SH-SY5Y (cell line): Measurements from ENCODE around the gene DCTN1.

Experiments
- GATA2 ChIP-seq: IDR thresholded peaks from 2 replicates; pipeline ENCODE4 v1.6.1; 2011; ENCODE audit warnings: mild to moderate bottlenecking, low read depth, low read length
- GATA3 ChIP-seq: IDR thresholded peaks from 2 replicates; pipeline ENCODE4 v1.6.1; 2011; ENCODE audit warnings: low read depth, mild to moderate bottlenecking, low read length, moderate library complexity

Gene DCTN1

DNA sequence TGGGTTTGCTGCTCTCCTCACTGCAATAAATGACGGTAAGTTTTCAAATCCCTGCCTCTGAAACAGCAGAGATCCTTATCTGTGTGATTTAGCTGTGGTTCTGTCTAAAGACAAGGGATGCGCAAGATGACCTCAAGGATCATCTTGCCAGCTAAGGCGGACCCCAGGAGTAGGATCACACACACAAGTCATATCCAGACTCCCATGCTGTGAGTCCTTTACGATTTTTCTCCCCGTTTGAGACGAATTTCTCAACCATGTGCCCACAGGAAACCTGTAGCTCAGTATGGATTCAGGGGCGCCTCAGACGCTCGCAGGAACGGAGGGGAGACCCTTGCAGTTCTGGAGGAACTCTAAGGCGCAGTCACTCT, 11.1 kb upstream of the DCTN1 start:
- TF ChIP-seq GATA3 (peak; percentile 93), GATA2 (peak; percentile 95)

DNA sequence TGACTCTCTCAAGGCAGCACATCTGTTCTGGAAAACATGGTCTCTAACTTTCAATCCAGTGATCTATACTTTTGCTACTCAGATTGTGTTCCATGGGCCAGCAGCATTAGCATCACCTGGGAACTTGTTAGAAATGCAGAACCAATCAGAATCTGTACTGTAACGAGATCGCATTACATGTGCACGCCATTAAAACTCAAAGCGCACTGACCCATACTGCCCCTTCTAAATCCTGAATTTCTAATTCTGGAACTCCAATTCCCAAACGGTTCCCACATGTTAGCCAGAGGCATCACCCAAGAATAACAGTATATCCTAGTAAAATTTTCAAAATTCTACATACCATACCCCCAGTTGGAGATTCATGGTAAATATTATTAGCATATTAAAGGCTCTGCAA, 10.5 kb upstream of the DCTN1 start:
- TF ChIP-seq GATA2 (no peak), GATA3 (no peak)

DNA sequence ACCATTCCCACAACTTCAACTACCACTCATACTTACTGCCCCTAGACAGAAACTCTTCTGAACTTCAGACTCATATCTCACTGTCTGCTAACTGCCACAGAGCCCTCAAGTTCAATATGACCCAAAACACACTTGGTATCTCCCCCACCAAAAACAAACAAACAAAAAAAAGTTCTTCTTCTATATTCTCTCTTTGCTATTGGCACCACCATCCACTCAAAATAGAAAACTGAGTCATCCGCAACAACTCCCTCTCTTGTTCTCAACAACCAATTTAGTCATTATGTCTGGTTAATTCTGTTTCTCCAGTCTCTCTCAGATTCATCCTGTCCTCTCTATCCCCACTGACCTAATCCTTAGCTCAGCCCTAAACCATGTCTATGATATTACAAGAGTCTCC, 7.2 kb upstream of the DCTN1 start:
- no peak for TF ChIP-seq GATA3
- no peak for TF ChIP-seq GATA2

DNA sequence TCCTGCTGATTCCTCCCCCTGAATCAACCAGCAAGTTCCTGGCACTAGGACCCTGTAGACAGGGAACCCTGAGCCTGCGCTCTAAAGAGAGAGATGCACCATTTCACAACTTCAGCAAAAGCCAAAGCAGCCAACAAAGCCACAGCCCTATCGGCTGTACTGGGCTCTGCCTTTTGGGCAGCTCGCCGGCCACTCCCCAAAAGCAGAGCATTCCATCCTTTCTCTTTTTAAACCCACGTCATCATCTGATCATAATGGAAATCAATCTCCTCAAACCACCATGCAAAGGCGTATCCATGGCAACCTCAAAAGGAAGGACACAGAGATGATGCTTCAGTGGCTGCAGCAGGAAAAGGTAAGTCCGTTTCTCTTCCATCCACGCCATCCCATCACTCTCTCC, 5.3 kb upstream of the DCTN1 start:
- TF ChIP-seq GATA2, result no peak

DNA sequence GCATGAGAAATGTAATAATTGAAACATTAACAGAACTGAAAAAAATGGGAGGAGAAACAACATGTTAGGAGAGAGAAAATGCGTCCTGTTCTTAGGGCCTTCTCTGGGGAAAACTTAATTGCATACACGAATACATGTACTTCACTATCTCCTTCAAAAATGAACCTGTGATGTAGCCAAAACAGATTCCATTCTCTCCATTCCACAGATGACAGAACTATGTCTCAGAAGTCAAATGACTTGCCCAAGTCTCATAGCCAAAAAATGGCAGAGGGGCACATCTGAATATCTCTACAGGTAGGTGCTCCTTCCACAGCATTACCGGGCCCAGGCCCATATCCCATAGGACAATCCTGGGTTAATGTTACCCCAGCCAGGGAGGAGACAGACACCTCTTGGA, 3.9 kb upstream of the DCTN1 start:
- TF ChIP-seq GATA3, result no peak

DNA sequence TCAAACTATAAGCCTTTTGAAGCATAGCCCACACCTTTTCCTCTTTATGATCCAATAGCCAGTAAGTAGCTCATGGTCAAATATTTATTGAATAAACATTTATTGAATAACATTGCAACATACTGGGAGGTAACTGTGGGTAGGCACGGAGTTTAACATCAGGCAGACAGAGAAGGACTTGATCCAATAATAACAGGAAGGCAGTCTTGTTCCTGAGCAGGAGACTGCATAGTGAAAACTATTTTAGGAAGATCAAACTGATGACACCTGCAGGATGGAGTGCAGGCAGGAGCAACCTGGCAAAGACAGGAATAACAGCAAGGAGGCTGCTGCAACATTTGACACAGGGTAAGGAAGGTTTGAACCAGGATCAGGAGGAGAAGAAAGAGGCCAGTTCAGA, 3.1 kb upstream of the DCTN1 start:
- TF ChIP-seq GATA2, result no peak

DNA sequence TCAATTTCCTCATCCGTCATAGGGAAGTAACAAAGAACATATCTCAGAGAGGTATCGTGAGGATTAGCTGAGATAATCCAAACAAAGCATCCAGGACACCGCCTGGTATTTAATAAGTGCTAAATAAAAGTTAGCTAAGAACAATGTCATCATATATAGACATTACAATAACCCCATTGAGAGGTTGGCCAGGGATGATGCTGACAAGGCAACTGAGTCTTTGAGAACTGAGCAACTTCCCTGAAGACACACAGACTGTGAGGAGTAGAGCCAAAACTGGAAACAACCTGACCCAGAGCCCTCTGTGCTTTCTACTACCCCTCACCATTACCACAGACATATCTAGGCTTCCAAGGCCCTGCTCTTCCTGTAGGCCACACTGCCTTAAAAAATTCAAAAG, 1.6 kb upstream of the DCTN1 start:
- no peak for TF ChIP-seq GATA3
- no peak for TF ChIP-seq GATA2

DNA sequence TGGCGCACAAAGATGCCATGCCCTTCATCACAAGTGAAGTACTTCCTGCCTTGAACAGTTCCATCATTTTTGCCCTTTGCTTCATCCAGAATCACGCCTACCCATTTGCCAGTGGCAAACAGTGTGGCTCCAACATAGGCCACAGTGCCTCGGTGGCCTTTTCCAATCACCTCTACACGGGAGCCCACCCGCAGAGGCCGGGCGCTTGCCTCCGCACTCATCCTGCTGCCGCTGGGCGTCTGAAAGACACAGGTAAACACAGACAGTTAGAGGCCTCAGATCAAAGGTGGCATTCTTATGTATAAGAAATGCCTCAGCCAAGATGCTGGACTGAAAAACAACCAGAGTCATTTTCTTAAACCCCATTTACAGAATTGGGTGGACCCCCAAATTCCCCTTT, 2.1 kb downstream of the DCTN1 start:
- TF ChIP-seq GATA3 (no peak), GATA2 (no peak)

DNA sequence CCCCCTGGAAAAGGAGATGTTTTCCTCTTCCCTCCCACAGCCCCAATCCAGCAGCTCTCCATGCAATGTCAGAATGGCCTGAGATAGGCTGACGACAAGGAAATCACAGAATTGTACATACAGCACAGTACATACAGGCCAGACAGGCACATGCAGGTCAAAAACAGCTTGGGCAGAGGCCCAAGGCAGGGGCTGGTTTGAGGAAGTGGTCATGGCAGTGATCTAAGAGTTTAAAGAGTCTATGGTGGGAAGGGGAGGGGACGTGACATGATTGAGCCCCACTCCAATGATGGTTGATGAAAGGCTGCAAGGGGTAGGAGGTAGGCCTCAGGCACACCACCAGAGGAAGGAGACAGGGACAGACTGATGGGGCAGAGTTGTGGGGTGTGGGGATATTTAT, 4.3 kb downstream of the DCTN1 start:
- TF ChIP-seq GATA2 (no peak), GATA3 (no peak)

DNA sequence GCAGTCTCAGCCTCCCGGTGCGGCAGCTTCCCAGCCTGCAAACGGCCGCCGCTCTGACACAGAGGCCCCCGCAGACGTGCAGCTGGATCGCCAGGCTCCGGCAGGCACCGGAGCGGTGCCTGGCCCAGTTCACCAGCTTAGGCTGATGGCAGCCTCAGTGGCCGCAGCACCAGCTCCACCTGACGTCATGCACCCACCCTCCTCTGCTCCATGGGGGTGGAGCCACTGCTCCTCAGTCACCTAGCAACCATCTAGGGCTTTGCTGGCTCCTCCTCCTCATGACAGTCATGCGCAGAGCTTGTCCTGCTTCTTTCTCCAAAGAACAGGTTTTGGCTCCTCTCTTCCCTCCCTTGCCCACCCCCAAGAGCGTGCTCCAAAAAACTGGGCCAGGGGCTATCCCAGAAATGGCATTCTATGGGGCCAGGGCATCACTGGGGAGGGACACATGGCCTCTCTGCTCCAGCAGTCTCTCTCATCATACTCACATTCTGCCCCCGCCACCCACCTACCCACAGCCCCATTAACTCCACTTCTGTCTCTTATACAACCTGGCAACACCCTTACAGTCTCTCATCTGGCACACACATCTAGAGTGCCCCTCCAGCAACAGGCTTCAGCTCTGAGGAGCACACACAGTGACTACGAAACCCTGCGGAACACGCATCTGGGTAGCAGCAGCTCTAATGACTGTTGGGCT, 5.5 kb downstream of the DCTN1 start:
- TF ChIP-seq GATA3 (no peak), GATA2 (no peak)

DNA sequence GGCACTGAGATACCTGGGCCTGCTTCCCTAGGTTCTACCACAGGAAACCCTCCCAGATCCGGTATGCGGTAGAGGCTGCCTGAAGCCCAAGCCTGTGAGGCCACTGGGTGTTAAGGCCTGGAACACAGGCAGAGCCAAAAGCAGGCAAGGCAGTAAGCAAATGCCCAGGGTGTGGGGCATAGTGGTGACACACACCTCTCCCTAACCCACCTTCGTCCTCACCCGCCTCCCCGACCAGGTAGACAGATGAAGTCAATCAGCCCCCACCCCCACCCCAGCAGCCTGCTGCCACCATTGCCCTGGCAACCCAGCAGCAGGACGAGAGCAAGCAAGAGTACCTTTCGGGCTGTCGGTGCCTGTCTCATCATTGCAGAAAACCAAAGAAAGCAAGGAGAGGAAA, 6.1 kb downstream of the DCTN1 start:
- TF ChIP-seq GATA3 (no peak), GATA2 (no peak)

DNA sequence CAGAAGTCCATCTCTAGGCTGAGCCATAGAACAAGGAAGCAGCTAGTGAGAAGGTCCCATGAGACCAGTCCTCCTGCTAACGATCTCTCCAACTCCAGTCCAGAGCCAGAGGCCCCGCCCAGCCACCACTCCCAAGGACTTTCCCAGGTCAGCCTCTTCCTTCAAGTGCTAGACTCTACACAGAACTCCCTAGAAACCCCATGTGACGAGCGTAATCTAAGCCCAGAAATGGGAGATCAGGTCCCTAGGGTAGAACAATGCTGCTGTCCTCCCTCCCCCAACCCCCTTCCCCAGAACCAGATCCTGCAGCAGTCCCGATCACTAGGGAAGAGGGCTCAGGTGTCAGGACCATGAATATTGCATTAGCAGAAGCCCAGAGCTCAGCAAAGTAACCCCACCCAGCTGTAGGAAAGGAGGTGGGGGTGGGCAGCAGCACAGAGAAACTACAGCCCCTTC, 6.9 kb downstream of the DCTN1 start:
- TF ChIP-seq GATA2, result no peak
- TF ChIP-seq GATA3, result no peak

DNA sequence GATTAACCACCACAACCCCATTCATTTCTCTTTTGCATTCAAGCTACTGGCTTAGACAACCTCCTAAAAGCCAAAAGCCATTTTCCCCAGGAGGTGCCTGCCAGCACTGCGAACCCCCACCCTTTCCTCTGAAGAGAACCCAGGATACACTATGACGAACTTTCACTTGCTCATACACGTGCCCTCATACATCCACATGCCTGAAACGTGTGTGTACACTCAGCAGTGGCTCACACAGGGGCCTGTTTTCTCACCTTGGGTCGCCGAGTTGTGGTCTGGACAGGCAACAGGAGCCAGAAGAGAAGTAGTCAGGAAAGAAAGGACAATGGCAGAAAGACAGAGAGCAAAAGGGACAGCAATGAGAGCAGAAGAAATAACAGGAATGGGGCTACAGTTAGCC, 7.4 kb downstream of the DCTN1 start:
- TF ChIP-seq GATA3 (no peak), GATA2 (no peak)

DNA sequence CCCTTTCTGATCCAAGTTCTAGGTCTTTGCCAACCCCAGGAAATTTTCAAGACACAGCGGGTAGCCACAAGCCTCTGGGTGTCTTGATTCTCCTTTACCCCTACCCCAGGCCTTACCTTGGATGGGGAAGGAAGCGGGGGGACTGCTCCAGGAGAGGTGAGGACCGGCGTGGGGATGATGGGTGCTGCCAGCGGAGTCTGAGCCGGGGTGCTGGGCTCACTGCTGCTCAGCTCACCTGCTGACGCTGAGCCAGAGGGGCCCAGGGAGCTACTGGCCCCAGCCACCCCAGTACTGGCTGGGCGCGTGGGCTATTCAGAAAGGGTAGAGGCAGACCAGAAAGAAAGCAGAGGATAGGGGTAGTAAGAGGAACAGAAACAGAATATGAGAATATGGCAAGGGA, 8.7 kb downstream of the DCTN1 start:
- TF ChIP-seq GATA2, result no peak
- TF ChIP-seq GATA3, result no peak

DNA sequence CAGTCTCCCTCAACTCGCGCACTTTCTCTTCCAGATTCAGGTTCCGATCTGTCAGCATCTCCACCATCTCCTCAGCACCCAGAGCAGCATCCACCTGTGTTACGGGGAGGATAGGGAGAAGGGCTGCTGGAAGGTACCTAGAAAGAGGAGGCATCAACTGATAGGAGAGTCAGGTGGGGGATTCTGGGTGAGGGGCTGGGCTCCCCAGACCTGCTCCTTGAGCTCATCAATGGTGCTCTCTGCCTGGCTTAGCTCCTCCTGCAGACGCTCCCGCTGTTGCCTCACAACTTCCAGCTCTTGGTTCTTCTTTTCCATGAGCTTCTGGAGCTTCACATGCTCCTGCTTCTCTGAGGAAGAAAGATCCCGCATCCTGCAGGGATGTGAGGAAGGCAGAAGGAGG, 10.1 kb downstream of the DCTN1 start:
- TF ChIP-seq GATA3, result no peak
- TF ChIP-seq GATA2, result no peak

DNA sequence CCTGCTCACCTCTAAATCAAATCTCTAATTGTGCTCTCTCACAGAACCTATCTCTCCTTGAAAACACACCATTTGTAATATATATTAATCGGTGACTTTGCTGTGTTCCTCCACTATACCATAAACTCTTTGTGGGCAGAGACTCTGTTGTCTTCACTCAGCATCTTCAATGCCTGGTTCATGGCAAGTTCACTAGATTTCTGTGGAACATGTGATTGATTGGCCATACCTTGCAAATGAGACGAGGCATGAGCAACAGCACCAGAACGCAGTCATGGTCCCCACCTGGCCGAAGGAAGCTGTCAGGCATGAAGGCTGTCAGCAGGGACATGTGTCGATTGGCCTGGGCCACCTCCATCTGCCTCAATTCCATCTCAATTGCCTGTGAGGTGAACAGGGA, 11.6 kb downstream of the DCTN1 start:
- no peak for TF ChIP-seq GATA2
- TF ChIP-seq GATA3, result no peak

DNA sequence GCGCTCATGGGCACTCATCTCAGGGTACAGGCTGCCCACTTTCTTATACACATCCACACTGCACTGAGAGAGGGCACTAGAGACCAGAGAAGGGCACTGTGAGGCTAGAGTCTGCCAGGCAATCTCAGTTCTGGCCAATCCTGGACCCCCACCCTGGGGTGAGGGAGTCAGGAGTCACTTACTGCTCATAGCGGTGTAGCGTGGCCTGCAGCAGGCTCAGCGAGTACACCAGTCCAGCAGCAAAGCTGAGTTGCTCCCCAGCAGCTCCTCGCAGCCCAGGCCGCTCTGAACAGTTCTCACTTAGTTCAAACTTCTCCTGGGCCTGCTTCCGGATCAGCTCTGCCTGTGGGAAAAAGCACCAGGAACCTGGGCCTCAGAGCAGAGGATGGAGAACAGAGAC, 12.3 kb downstream of the DCTN1 start:
- no peak for TF ChIP-seq GATA3
- no peak for TF ChIP-seq GATA2
